Vagina (tissue), 2 donors: ENCODE measurements around the gene BLVRB. TPM values are rescaled to one million over a fixed set of nuclear protein-coding genes. Genes with fewer than 3 reads are reported as not detected.
A peak's percentile ranks its signal among the peaks of the same experiment; 100 is the strongest.
"Not testable (repeated sequence)": the region's sequence is repeated elsewhere in the genome, so short reads cannot be mapped to it uniquely, and the experiment has no call there.

ENCODE experiments used
- DNase-seq, 2 donors: peaks; one replicate each; pipeline ENCODE4 v3.0.0-alpha.2; 2017; ENCODE audit errors: extremely low spot score in 2 of 2
- H3K27ac ChIP-seq: fragments of 200-600 bp; sonication (generic); one replicate; pipeline ENCODE4 v1.5.1; 2019
- H3K27me3 ChIP-seq: fragments of 200-600 bp; sonication (generic); one replicate; pipeline ENCODE4 v1.5.1; 2019
- H3K36me3 ChIP-seq, 2 donors: fragments of 200-600 bp; sonication (generic); one replicate each; pipeline ENCODE4 v1.5.1; 2017 to 2019
- H3K4me1 ChIP-seq: fragments of 200-600 bp; sonication (generic); one replicate; pipeline ENCODE4 v1.5.1; 2019
- H3K4me3 ChIP-seq, 2 donors: fragments of 200-600 bp; sonication (generic); 1 replicate in 1 of 2; 2 replicates in 1 of 2; pipeline ENCODE4 v1.5.1; 2016 to 2019
- H3K9me3 ChIP-seq: fragments of 200-600 bp; sonication (generic); one replicate; pipeline ENCODE4 v1.5.1; 2019
- POLR2A ChIP-seq, 2 donors: fragments of 450-650 bp; IDR thresholded peaks; one replicate each; pipeline ENCODE4 v1.6.1; 2017; ENCODE audit warnings: antibody characterized with exemption in 2 of 2, mild to moderate bottlenecking in 2 of 2, moderate library complexity in 2 of 2
- POLR2AphosphoS5 ChIP-seq, 2 donors: sonication (generic); formaldehyde crosslinking; IDR thresholded peaks; one replicate each; pipeline ENCODE4 v1.9.0; 2017; ENCODE audit warnings: antibody characterized with exemption in 2 of 2, mild to moderate bottlenecking in 2 of 2, low read depth in 1 of 2; ENCODE audit not compliant: insufficient read depth in 1 of 2
- intact Hi-C: fragments of 100-400 bp; cut with DNase I; formaldehyde crosslinking; loops from one replicate; pipeline ENCODE4 v1.15.1; 2023
- total RNA-seq: library from RNA; depleted of rRNA; stranded (reverse); fragments of >200 nt; gene quantifications from one replicate; pipeline ENCODE4 v1.2.3, GENCODE V29; 2016
- TF ChIP-seq, protein P1 (sequence below), 3 experiments: fragments of 450-650 bp in 2 of 3; fragments of 200-600 bp in 1 of 3; sonication (generic) in 1 of 3; IDR thresholded peaks; one replicate each; pipeline ENCODE4 v1.5.1; 2017 to 2019; ENCODE audit warnings: antibody characterized with exemption in 3 of 3, mild to moderate bottlenecking in 2 of 3, moderate library complexity in 2 of 3

The BLVRB gene
- total RNA-seq, 1 donor from 2014 or later = 357 TPM

- intact Hi-C loops = no loop called here
- Histone ChIP-seq H3K4me1 (peaks cover 16% of the 10 kb centered on the region), H3K9me3 (no peaks in the 10 kb centered on the region), H3K4me3 (no peak overlapping the region), H3K27ac (no peak overlapping the region), H3K27me3 (no peaks in the 10 kb centered on the region), H3K36me3 (no peaks in the 10 kb centered on the region)
- DNase-seq = peak in 1 of 2 donors; percentile 75
- TF ChIP-seq POLR2A (IDR thresholded peaks at IDR 0.05) (no peak), POLR2AphosphoS5 (IDR thresholded peaks at IDR 0.05; ENCODE audit: insufficient read depth in 1 of 2, low read depth in 1 of 2) (no peak)
- TF ChIP-seq, protein P1, sequence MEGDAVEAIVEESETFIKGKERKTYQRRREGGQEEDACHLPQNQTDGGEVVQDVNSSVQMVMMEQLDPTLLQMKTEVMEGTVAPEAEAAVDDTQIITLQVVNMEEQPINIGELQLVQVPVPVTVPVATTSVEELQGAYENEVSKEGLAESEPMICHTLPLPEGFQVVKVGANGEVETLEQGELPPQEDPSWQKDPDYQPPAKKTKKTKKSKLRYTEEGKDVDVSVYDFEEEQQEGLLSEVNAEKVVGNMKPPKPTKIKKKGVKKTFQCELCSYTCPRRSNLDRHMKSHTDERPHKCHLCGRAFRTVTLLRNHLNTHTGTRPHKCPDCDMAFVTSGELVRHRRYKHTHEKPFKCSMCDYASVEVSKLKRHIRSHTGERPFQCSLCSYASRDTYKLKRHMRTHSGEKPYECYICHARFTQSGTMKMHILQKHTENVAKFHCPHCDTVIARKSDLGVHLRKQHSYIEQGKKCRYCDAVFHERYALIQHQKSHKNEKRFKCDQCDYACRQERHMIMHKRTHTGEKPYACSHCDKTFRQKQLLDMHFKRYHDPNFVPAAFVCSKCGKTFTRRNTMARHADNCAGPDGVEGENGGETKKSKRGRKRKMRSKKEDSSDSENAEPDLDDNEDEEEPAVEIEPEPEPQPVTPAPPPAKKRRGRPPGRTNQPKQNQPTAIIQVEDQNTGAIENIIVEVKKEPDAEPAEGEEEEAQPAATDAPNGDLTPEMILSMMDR (IDR thresholded peaks at IDR 0.05) = no peak
Observed at GRCh38 chr19:40410030-40410389, 55.5 kb downstream of the BLVRB start.

GRCh38 chr19:40408598-40408925, 57.0 kb downstream of the BLVRB start:
- H3K27ac ChIP-seq, DNase-seq, H3K4me3 ChIP-seq, H3K27me3 ChIP-seq, H3K36me3 ChIP-seq, intact Hi-C loops, H3K9me3 ChIP-seq: not testable (repeated sequence)
- H3K4me1 ChIP-seq = peaks cover 18% of the 10 kb centered on the region

- Histone ChIP-seq H3K36me3 (no peaks in the 10 kb centered on the region), H3K27ac (no peak overlapping the region), H3K4me1 (peaks cover 24% of the 10 kb centered on the region), H3K27me3 (no peaks in the 10 kb centered on the region), H3K4me3 (no peak overlapping the region), H3K9me3 (no peaks in the 10 kb centered on the region)
- intact Hi-C loops = no loop called here
- TF ChIP-seq, protein P1 (IDR thresholded peaks at IDR 0.05) = no peak
- no peak for TF ChIP-seq POLR2A (IDR thresholded peaks at IDR 0.05)
- TF ChIP-seq POLR2AphosphoS5 (IDR thresholded peaks at IDR 0.05; ENCODE audit: insufficient read depth in 1 of 2, low read depth in 1 of 2) = no peak
- peak in 1 of 2 donors; percentile 80 for DNase-seq
Observed at GRCh38 chr19:40407714-40408597, 57.6 kb downstream of the BLVRB start.

GRCh38 chr19:40403262-40403984, 62.1 kb downstream of the BLVRB start:
- intact Hi-C loops = no loop called here
- peaks cover 23% of the 10 kb centered on the region for H3K4me1 ChIP-seq
- H3K4me3 ChIP-seq = peak overlapping the region; percentile 65 to 85
- H3K36me3 ChIP-seq = no peaks in the 10 kb centered on the region
- H3K9me3 ChIP-seq = no peaks in the 10 kb centered on the region
- H3K27ac ChIP-seq = peak overlapping the region; percentile 91
- peak in 1 of 2 donors; percentile 92 for TF ChIP-seq POLR2AphosphoS5 (IDR thresholded peaks at IDR 0.05; ENCODE audit: insufficient read depth in 1 of 2, low read depth in 1 of 2)
- peak in 1 of 2 donors; percentile 57 for TF ChIP-seq POLR2A (IDR thresholded peaks at IDR 0.05)
- TF ChIP-seq, protein P1 (IDR thresholded peaks at IDR 0.05) = no peak
- H3K27me3 ChIP-seq = no peaks in the 10 kb centered on the region
- no peak for DNase-seq

DNA sequence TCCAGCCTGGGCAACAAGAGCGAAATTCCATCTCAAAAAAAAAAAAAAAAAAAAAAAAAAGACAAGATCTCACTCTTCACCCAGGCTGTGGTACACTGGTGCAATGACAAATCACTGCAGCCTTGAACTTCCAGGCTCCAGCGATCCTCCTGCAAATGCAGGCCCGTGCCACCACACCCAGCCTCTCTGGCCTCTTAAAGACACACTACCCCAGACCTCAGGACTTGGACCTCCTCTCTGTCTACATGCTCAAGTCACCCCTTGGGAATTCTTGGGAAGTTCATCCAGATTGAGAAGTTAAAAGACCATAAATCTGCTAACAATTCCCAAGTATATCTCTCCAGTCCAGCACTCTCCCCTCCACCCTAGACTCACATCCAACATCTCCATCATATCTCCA, 65.0 kb downstream of the BLVRB start:
- intact Hi-C loops = no loop called here
- Histone ChIP-seq H3K27me3 (no peaks in the 10 kb centered on the region), H3K4me1 (peaks cover 27% of the 10 kb centered on the region), H3K36me3 (no peaks in the 10 kb centered on the region), H3K4me3 (no peak overlapping the region), H3K9me3 (no peaks in the 10 kb centered on the region), H3K27ac (no peak overlapping the region)
- TF ChIP-seq POLR2AphosphoS5 (IDR thresholded peaks at IDR 0.05; ENCODE audit: insufficient read depth in 1 of 2, low read depth in 1 of 2) (no peak), POLR2A (IDR thresholded peaks at IDR 0.05) (no peak)
- TF ChIP-seq, protein P1 (IDR thresholded peaks at IDR 0.05) = no peak
- DNase-seq = no peak
